ES-I3 (cell line): ENCODE measurements around the gene UBE2D1.

Experiments used
- H3K36me3 ChIP-seq: 2 replicates; pipeline ENCODE4 v1.6.1; 2013; ENCODE audit warnings: mild to moderate bottlenecking, low read length, control low read depth, moderate library complexity; ENCODE audit not compliant: insufficient read depth
- H3K4me1 ChIP-seq: 2 replicates; pipeline ENCODE4 v1.6.1; 2013; ENCODE audit warnings: mild to moderate bottlenecking, control low read depth, low read length; ENCODE audit not compliant: insufficient read depth
- H3K9ac ChIP-seq: 2 replicates; pipeline ENCODE4 v1.6.1; 2013; ENCODE audit warnings: low read depth, mild to moderate bottlenecking, low read length, moderate library complexity
- H3K9me3 ChIP-seq: 2 replicates; pipeline ENCODE4 v1.6.1; 2013; ENCODE audit warnings: mild to moderate bottlenecking, low read length, moderate library complexity; ENCODE audit not compliant: control insufficient read depth, insufficient read depth

UBE2D1 gene

DNA sequence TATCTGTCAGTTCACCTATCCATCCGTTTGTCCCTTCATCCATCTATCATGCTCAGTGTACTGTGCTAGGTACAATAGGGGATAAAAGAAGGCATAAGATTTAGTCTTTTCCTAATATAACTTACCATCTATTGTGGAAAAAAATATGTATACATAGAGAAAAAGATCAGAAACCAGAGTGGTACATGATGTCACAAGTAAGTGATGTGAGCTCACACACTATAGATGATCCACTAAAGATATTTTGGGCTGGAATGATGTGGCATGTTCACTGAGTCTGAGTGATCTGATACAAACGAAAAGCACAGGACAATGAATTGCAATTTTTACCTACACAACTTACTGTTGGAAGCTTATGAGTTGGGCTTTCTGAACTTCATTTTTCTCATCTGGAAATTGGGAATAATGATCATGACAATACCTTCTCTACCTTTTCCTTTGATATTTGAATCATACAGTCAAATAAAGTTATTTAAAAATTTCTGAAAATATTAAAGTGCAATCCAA, 47.7 kb downstream of the UBE2D1 start:
- Histone ChIP-seq H3K9me3 (no peaks in the 10 kb centered on the region), H3K36me3 (no peaks in the 10 kb centered on the region), H3K9ac (no peak overlapping the region), H3K4me1 (0 out of 2 replicates have a peak, but pooled peaks cover 6% of the 10 kb centered on the region)

DNA sequence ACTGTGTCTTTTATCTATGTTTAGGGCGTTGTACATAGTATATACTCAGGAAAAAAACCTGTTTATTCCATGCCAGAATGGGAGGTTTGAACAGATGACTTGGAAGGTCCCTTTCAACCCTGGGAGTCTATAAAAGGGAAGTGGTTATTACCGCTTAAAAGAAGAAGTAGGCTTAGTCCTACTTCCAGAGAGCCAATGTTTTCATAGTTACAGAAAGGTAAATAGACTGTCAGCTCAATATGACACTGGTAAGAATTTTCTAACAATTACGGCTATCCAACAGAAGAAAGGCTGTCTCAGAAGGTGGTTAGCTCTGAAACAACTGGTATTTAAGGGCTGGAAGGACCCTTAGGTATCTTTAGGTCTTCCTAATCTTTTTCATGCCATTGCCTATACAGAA, 49.3 kb downstream of the UBE2D1 start:
- 0 out of 2 replicates have a peak, but pooled peaks cover 6% of the 10 kb centered on the region for H3K4me1 ChIP-seq
- no peaks in the 10 kb centered on the region for H3K9me3 ChIP-seq
- peak overlapping the region; percentile 93; the same call in 1 of the 2 replicates for H3K9ac ChIP-seq
- H3K36me3 ChIP-seq: no peaks in the 10 kb centered on the region

DNA sequence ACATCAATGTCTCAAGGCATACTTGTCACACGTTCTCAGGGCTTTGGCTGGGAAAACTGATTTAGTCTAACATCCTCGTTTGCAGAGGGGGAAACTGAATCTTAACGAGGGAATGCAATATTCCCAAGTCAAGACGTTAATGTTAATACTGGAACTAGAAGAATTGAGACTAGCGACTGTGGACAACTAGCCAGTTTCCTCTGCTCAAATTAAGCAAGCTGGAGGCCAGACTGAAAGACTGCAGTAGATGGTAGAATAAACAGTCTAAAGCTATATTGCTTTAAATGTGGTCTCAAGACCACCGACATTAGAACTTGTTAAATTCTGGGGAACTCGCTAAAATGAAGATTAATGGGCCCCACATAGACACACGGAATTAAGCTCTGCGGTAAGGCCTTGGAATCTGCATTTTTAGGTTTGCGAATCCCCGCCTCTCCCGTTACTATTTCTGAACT, 49.8 kb downstream of the UBE2D1 start:
- Histone ChIP-seq H3K9me3 (no peaks in the 10 kb centered on the region), H3K9ac (peak overlapping the region; percentile 93), H3K4me1 (0 out of 2 replicates have a peak, but pooled peaks cover 6% of the 10 kb centered on the region), H3K36me3 (no peaks in the 10 kb centered on the region)

DNA sequence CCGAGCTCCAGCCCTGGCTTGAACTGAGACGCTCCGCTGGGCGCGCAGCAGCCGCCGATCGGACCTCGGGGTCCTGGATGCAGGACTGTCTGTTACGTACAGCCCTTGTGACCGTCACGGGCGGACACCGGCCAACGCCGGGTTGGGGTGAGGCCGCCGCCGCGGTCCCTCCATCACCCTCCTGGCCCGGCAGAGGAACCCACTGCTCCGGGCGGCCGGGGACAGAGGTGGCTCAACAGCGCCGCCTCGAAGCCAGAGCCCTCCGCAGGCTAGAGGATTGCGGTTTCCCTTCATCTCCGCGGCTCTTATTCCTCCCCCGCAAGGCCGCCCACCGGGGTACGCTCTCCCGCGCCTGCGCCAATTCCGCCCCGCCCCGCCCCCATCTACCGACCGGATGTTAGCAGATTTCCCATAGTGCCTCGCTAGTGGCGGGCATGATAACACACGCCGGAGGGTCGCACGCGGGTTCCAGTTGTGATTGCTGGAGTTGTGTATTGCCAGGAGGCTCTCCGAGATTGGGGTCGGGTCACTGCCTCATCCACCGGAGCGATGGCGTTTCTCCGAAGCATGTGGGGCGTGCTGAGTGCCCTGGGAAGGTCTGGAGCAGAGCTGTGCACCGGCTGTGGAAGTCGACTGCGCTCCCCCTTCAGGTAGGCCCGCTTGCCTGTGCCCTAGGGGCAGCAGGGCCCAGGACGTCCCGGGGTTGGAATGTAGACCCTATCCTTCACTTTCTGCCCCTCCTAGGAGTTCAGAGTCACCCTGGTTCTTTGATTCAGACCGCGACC, 50.4 kb downstream of the UBE2D1 start, which contains the start of gene TFAM:
TSS of gene TFAM (plus strand) at position 412 of the 785 bp plus-strand sequence. CDS start at position 550, 138 bp downstream.
- Histone ChIP-seq H3K9ac (peak within 1 kb of the TSS; percentile 93), H3K9me3 (no peaks in the 10 kb centered on the region), H3K4me1 (0 out of 2 replicates have a peak, but pooled peaks cover 6% of the 10 kb centered on the region), H3K36me3 (no peaks in the 10 kb centered on the region)

DNA sequence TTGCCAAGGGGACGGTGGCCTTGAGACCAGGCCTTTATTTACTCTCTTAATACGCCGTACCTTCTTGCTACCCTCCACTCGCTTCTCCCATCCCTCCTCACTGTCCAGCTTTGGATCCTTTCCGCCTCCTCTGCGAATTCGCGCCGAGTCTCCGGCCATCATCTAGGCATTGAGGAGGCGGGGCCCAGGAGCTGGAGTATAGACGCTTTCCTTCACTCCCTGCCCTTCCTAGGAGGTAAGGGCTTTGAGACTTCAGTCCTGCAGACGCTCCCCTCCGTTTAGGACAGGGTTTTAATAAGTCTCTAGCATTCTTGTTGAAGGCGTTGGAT, 50.9 kb downstream of the UBE2D1 start:
- Histone ChIP-seq H3K4me1 (0 out of 2 replicates have a peak, but pooled peaks cover 6% of the 10 kb centered on the region), H3K9me3 (no peaks in the 10 kb centered on the region), H3K9ac (peak overlapping the region; percentile 93), H3K36me3 (no peaks in the 10 kb centered on the region)

DNA sequence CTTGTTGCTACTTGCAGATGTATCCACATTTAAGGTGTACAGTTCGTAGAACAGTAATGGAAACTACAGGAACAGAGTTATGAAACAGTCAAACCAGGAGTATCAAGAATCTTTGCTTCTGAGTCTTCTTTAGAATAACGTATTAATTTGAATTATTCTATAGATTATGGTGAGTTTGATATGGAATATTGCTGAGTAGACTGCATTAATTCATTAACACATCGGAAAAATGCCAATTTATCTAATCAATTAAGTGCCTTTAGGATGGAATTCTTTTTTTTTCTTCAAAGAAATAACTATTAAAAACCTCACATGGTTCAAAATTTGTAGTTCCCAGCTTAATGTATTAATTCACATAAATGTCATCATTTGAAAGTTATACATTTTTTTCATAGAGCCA, 54.2 kb downstream of the UBE2D1 start:
- 0 out of 2 replicates have a peak, but pooled peaks cover 6% of the 10 kb centered on the region for H3K4me1 ChIP-seq
- no peak overlapping the region for H3K9ac ChIP-seq
- no peaks in the 10 kb centered on the region for H3K9me3 ChIP-seq
- 0 out of 2 replicates have a peak, but pooled peaks cover 3% of the 10 kb centered on the region for H3K36me3 ChIP-seq

DNA sequence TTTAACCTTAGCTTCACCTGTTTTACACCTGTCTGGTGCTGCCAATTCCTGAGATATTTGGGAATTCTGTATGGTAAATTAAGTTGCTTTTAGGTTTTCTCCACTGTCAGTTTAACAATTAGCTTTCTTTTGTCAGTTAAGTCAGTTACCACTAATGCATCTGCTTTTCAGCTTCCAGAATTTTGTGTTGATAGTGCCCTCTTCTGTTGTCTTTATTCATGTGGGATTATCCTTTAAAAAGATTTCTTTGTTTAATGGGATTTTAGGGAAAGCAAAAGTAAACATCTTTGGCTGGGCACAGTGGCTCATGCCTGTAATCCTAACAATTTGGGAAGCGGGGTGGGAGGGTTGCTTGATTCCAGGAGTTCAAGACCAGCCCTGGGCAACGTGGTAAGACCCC, 58.5 kb downstream of the UBE2D1 start:
- Histone ChIP-seq H3K4me1 (no peaks in the 10 kb centered on the region), H3K9me3 (no peaks in the 10 kb centered on the region), H3K9ac (no peak overlapping the region), H3K36me3 (peaks cover 6% of the 10 kb centered on the region; the same call in 1 of the 2 replicates)

DNA sequence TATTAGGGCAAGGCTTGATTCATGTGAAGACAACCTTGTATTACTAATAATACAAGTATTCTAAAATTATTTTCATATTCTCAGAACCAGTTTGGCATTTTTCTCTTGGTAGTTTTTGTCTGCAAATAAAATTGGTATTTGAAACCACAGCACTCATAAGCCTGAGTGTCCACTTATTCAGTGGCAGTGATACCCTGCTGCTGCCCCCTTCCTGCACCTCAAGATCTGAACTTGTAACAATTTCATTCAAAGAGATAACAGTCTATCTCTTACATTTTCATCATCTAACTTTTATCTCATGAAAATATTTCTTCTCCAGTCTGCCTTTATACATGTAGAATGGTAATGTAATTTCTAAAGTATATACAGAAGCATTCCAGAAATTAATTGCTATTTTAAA, 59.7 kb downstream of the UBE2D1 start:
- Histone ChIP-seq H3K9ac (no peak overlapping the region), H3K36me3 (peaks cover 6% of the 10 kb centered on the region; the same call in 1 of the 2 replicates), H3K9me3 (no peaks in the 10 kb centered on the region), H3K4me1 (no peaks in the 10 kb centered on the region)

DNA sequence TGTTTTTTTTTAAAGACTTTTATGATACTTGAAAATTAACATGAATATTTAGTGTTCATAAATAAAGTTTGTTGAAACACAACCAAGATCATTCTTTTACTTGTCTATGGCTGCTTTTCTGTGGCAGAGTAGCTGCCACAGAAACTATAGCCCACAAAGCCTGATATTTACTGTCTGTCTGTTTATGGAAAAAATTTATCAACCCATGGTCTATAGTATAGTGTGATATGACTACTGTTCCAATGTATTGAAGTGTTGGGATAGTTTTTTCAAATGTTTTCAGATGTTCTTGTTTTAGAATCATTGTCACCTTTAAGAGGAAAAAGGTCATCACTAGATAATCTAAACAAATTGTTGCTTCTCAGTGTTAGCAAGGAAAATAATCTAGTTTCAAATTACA, 61.3 kb downstream of the UBE2D1 start:
- no peaks in the 10 kb centered on the region for H3K4me1 ChIP-seq
- peaks cover 6% of the 10 kb centered on the region; the same call in 1 of the 2 replicates for H3K36me3 ChIP-seq
- H3K9me3 ChIP-seq: no peaks in the 10 kb centered on the region
- H3K9ac ChIP-seq: no peak overlapping the region

DNA sequence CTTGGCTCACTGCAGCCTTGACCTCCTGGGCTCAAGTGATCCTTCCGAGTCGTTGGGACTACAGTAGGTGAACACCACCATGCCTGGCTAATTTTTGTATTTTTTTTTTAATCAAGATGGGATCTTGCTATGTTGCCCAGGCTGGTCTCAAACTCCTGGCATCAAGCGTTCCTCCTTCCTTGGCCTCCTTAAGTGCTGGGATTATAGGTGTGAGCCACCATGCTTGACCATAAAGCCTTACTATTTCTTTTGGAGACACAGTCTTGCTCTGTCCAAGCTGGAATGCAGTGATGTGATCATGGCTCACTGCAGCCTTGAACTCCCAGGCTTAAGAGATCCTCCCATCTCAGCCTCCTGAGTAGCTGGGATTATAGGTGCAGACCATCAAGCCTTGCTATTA, 63.0 kb downstream of the UBE2D1 start:
- no peaks in the 10 kb centered on the region for H3K9me3 ChIP-seq
- peaks cover 6% of the 10 kb centered on the region; the same call in 1 of the 2 replicates for H3K36me3 ChIP-seq
- no peaks in the 10 kb centered on the region for H3K4me1 ChIP-seq
- H3K9ac ChIP-seq: no peak overlapping the region

DNA sequence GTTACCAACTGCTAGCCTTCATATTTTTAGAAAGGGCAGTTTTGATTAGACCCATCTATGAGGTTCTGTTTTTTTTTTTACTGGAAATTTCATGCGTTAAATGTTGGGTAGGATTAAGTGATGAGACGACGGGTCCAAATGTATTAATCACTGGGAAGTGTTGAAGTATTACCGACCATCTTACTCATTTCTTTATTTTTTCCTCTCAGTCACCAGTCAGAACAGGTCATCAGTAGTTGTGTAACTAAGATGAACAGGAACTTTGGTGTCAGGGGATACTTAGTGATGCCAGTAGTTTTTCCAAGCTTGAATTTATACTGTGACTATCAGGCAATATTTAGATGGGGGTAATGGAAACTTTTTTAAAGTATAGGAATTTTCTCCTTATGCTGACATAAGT, 64.6 kb downstream of the UBE2D1 start:
- Histone ChIP-seq H3K9ac (no peak overlapping the region), H3K36me3 (peaks cover 3% of the 10 kb centered on the region; the same call in 1 of the 2 replicates), H3K4me1 (no peaks in the 10 kb centered on the region), H3K9me3 (no peaks in the 10 kb centered on the region)

DNA sequence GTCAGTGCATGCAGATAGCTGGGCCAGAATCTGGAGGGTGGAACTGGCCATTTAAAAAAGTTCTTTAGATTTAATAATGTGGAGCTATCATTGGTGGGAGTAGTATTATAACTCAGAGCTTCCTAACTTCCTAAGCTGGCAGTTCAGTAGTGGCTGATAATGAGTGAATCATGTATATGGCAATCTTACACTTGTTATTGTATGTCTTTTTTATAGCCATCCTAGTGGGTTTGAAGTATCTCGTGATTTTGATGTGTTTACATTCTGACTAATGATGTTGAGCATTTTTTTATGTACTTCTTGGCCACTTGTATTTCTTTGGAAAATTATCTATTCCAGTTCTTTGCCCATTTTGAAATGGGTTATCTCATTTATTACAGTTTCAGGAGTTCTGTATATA, 65.8 kb downstream of the UBE2D1 start:
- Histone ChIP-seq H3K9me3 (no peaks in the 10 kb centered on the region), H3K4me1 (no peaks in the 10 kb centered on the region), H3K36me3 (no peaks in the 10 kb centered on the region), H3K9ac (no peak overlapping the region)

DNA sequence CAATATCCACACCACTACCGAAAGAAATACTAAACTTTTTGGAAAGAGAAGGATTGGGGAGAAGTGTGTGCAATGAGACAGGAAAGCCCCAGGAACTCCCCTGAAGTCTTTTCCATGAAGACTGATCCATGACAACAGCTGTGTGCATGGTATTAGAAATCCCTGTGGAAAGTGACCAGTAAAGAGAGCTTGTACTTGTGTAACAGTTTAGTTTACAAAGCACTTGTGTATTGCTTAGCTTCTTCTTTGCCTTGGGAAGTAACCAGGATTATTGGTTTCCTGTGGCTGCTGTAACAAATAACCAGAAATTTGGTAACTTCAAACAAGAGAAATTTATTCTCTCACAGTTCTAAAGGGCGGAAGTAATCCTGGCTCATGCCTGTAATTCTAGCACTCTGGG, 69.2 kb downstream of the UBE2D1 start:
- H3K9me3 ChIP-seq: no peaks in the 10 kb centered on the region
- H3K36me3 ChIP-seq: no peaks in the 10 kb centered on the region
- H3K9ac ChIP-seq: no peak overlapping the region
- H3K4me1 ChIP-seq: no peaks in the 10 kb centered on the region

DNA sequence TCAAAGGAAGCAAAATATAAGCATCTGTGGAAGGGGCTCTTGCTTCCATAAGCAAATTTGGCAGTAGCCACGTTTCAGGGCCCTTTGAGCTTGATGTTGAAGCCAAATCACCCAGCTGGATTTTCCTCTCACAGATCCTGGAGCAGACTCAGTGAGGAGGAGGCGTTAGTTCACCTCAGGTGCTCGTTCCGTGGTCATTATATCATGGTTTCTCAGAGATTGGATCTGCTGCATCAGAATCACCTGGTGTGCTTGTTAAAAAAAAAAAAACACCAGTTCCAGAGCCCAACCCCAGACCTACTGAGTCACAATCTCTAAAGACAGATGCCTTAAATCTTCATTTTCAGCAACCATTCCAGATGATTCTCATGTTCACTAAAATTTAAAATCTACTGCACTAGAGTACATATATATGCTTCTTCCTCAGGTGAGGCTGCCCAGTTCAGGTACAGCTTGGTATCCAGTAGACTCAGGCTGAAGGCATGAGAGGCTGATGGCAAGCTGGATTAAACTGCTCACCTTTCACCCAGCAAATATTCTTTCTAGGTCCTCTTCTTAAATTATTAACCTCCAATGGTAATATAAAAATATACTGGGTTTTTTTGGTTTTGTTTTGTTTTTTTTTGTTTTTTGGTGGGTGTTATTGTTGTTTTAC, 75.3 kb downstream of the UBE2D1 start:
- no peaks in the 10 kb centered on the region for H3K9me3 ChIP-seq
- H3K9ac ChIP-seq: no peak overlapping the region
- peaks cover 3% of the 10 kb centered on the region; the same call in 1 of the 2 replicates for H3K4me1 ChIP-seq
- no peaks in the 10 kb centered on the region for H3K36me3 ChIP-seq
